ENCODE results near the gene EIF6. TPM values are rescaled to one million over a fixed set of nuclear protein-coding genes. Genes with fewer than 3 reads are reported as not detected.

Gene EIF6
- 126 TPM for polyA plus RNA-seq (ENCODE audit: insufficient read length)
- long read RNA-seq, donor 1, transcript EIF6-201 (6 exons, 1,252 nt), result minor isoform, 26 of 208 reads
- long read RNA-seq, donor 1, transcript EIF6-203 (7 exons, 1,289 nt), result major isoform, 50 of 208 reads
- long read RNA-seq, donor 1, partial matches to known transcripts, result 120 of 208 reads
- long read RNA-seq, donor 1, other reads (novel, unspliced or antisense), result 6 of 208 reads
- long read RNA-seq, donor 2, transcript EIF6-201 (6 exons, 1,252 nt), result minor isoform, 21 of 165 reads
- long read RNA-seq, donor 2, transcript EIF6-203 (7 exons, 1,289 nt), result major isoform, 59 of 165 reads
- long read RNA-seq, donor 2, partial matches to known transcripts, result 85 of 165 reads
- long read RNA-seq, donor 2, other reads (novel, unspliced or antisense), result 0 of 165 reads
- long read RNA-seq, donor 3, transcript EIF6-203 (7 exons, 1,289 nt), result major isoform, 42 of 156 reads
- long read RNA-seq, donor 3, transcript EIF6-201 (6 exons, 1,252 nt), result minor isoform, 18 of 156 reads
- long read RNA-seq, donor 3, partial matches to known transcripts, result 95 of 156 reads
- long read RNA-seq, donor 3, other reads (novel, unspliced or antisense), result 0 of 156 reads
- long read RNA-seq, donor 4, transcript EIF6-203 (7 exons, 1,289 nt), result major isoform, 6 of 29 reads
- long read RNA-seq, donor 4, partial matches to known transcripts, result 20 of 29 reads
- long read RNA-seq, donor 4, other reads (novel, unspliced or antisense), result 0 of 29 reads
- long read RNA-seq, donor 5, transcript EIF6-201 (6 exons, 1,252 nt), result minor isoform, 29 of 287 reads
- long read RNA-seq, donor 5, transcript EIF6-203 (7 exons, 1,289 nt), result major isoform, 83 of 287 reads
- long read RNA-seq, donor 5, partial matches to known transcripts, result 153 of 287 reads
- long read RNA-seq, donor 5, other reads (novel, unspliced or antisense), result 18 of 287 reads
- long read RNA-seq, donor 6, transcript EIF6-201 (6 exons, 1,252 nt), result minor isoform, 15 of 188 reads
- long read RNA-seq, donor 6, transcript EIF6-203 (7 exons, 1,289 nt), result major isoform, 48 of 188 reads
- long read RNA-seq, donor 6, partial matches to known transcripts, result 117 of 188 reads
- long read RNA-seq, donor 6, other reads (novel, unspliced or antisense), result 6 of 188 reads
- long read RNA-seq, donor 7, transcript EIF6-201 (6 exons, 1,252 nt), result minor isoform, 18 of 247 reads
- long read RNA-seq, donor 7, transcript EIF6-203 (7 exons, 1,289 nt), result major isoform, 84 of 247 reads
- long read RNA-seq, donor 7, partial matches to known transcripts, result 136 of 247 reads
- long read RNA-seq, donor 7, other reads (novel, unspliced or antisense), result 5 of 247 reads
- long read RNA-seq, donor 8, transcript EIF6-203 (7 exons, 1,289 nt), result major isoform, 19 of 46 reads
- long read RNA-seq, donor 8, partial matches to known transcripts, result 24 of 46 reads
- long read RNA-seq, donor 8, other reads (novel, unspliced or antisense), result 0 of 46 reads

- peak; percentile 82 for DNase-seq
These were observed at the start of gene EIF6 for GRCh38 chr20:35284267-35284991. Gene EIF6 (minus strand): TSS chr20:35284772. CDS start chr20:35284487, 285 bp downstream.

- no peak for DNase-seq
These were observed 49.0 kb upstream of the EIF6 start for GRCh38 chr20:35333606-35334005.

- DNase-seq, result no peak
These were observed 48.1 kb upstream of the EIF6 start for GRCh38 chr20:35332540-35333200.

- DNase-seq, result no peak
These were observed 45.0 kb upstream of the EIF6 start for GRCh38 chr20:35329435-35330139.

GRCh38 chr20:35328689-35329088, 44.1 kb upstream of the EIF6 start:
- DNase-seq, result no peak

- no peak for DNase-seq
These were observed 43.6 kb upstream of the EIF6 start for GRCh38 chr20:35328095-35328685.

GRCh38 chr20:35327074-35327976, 42.8 kb upstream of the EIF6 start:
- DNase-seq, result no peak

- DNase-seq, result no peak
These were observed 42.1 kb upstream of the EIF6 start for GRCh38 chr20:35326740-35327073.

- no peak for DNase-seq
These were observed 41.6 kb upstream of the EIF6 start for GRCh38 chr20:35326021-35326739.

GRCh38 chr20:35325401-35325800, 40.8 kb upstream of the EIF6 start:
- DNase-seq, result no peak

- no peak for DNase-seq
These were observed 36.0 kb upstream of the EIF6 start for GRCh38 chr20:35320396-35321126.

- no peak for DNase-seq
These were observed 35.3 kb upstream of the EIF6 start for GRCh38 chr20:35319871-35320197.

GRCh38 chr20:35319192-35319870, 34.8 kb upstream of the EIF6 start:
- DNase-seq, result no peak

- no peak for DNase-seq
These were observed 34.1 kb upstream of the EIF6 start for GRCh38 chr20:35318502-35319157.

- no peak for DNase-seq
These were observed 33.0 kb upstream of the EIF6 start for GRCh38 chr20:35317416-35318210.

Measured in left kidney (tissue), 8 donors.